ENCODE measurements around the gene IGBP1.
A peak's percentile ranks its signal among the peaks of the same experiment; 100 is the strongest.
"Not testable (repeated sequence)": the region's sequence is repeated elsewhere in the genome, so short reads cannot be mapped to it uniquely, and the experiment has no call there.

IGBP1 gene

DNA sequence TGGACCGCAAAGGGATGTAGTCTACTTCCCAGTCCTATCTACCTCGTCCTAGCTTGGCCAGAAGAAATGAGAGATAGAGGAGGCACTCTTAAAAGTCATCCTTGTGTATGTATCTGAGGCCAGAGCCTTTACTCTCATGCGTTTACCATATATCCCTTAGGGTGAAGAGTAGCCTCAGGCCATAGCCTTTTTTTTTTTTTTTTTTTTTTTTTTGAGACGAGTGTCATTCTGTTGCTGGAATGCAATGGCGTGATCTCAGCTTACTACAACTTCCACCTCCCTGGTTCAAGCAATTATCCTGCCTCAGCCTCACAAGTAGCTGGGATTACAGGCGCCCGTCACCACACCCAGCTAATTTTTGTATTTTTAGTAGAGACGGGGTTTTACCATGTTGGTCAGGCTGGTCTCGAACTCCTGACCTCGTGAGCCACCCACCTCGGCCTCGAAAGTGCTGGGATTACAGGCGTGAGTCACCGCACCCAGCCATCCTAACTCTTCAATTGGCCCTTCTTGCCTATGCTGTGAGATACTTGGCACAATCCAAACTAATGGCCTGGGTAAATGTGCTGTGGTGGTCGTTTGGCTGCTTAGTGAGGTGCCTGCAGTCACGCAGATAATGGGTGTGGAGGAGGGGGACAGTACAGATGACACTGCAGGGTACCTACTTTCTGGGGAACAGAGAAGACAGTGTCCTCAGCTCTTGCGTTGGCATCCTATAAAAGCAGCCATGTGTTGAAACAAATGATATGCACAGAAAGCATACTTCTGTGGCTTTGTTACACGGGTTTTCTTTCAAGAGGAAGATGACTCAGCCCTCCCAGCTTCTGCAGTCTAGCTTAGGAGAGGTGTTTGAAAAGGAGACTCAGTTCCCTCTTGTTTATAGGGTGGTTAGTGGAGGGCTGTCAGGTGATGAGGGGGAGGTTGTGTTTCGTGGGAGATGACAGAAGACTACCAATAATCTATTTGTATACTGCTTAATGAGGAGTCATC lies 33.6 kb downstream of the IGBP1 start:
- no peak overlapping the region for H3K4me3 ChIP-seq (ENCODE audit: low read depth, low read length)
- peak; percentile 49 for DNase-seq (ENCODE audit: low read depth)

GRCh38 chrX:70168238-70169188 lies 35.3 kb downstream of the IGBP1 start:
- peak; percentile 54 for DNase-seq (ENCODE audit: low read depth)

DNA sequence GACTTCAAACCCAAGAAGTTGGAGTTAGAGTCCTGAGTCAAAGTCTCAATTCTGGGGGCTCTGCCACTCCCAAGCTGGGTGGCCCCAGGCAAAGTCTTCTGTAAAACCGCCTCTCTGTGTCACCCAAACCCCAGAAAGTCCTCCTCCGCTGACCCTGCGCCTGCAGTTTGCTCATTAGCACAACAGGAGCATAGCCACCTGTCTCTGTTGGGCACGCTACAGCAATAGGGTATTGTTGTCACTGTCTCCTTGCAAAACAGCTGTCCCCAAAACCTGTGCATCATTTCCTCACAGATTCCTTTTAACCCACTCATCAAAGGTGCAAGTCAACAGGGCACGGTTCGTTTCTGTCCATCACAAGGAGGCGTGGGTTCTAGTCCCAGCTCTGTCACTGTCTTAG lies 36.0 kb downstream of the IGBP1 start:
- no peak for DNase-seq (ENCODE audit: low read depth)
- no peak overlapping the region for H3K4me3 ChIP-seq (ENCODE audit: low read depth, low read length)

More at GRCh38 chrX:70168238-70169188, 35.3 kb downstream of the IGBP1 start:
- H3K4me3 ChIP-seq (ENCODE audit: low read depth, low read length) = no peak overlapping the region

- no peak overlapping the region for H3K4me3 ChIP-seq (ENCODE audit: low read depth, low read length)
- DNase-seq (ENCODE audit: low read depth) = no peak
These were observed 38.4 kb downstream of the IGBP1 start for GRCh38 chrX:70171624-70172023.

- H3K4me3 ChIP-seq (ENCODE audit: low read depth, low read length) = no peak overlapping the region
- DNase-seq (ENCODE audit: low read depth) = peak; percentile 27
These were observed 39.0 kb downstream of the IGBP1 start for GRCh38 chrX:70172221-70172620.

- H3K4me3 ChIP-seq (ENCODE audit: low read depth, low read length) = no peak overlapping the region
- no peak for DNase-seq (ENCODE audit: low read depth)
These were observed 39.7 kb downstream of the IGBP1 start for GRCh38 chrX:70172964-70173363.

- H3K4me3 ChIP-seq (ENCODE audit: low read depth, low read length) = no peak overlapping the region
- no peak for DNase-seq (ENCODE audit: low read depth)
These were observed 41.5 kb downstream of the IGBP1 start for GRCh38 chrX:70174754-70175153.

DNA sequence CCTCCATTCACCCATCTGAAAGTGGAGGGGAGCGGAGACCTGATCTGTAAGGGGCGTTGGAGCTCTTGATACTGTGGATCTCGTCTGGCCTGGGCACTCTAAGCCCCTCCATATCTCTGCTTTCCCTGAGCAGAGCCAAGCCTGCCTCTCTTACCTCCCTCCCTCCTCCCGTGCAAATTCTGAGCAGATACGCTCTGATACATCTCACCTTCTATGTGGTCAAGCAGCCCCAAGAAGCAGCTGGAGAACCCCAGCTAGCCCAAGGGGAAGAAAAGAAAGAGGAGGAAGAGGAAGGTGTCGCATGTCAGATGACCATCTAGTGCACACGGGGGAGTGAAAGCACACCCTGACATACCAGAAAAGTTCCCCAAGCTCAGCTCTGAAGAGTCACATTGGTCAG lies 42.1 kb downstream of the IGBP1 start:
- DNase-seq (ENCODE audit: low read depth) = no peak

GRCh38 chrX:70176938-70177533 lies 43.8 kb downstream of the IGBP1 start, which contains the start of gene DGAT2L6:
Gene DGAT2L6, plus strand, starts transcription at chrX:70177483. Its CDS starts 100 bp downstream, at chrX:70177583.
- no peak for DNase-seq (ENCODE audit: low read depth)
- H3K4me3 ChIP-seq (ENCODE audit: low read depth, low read length) = no peak within 1 kb of the TSS

More for the DNA sequence above, 42.1 kb downstream of the IGBP1 start:
- H3K4me3 ChIP-seq (ENCODE audit: low read depth, low read length) = no peak overlapping the region

DNA sequence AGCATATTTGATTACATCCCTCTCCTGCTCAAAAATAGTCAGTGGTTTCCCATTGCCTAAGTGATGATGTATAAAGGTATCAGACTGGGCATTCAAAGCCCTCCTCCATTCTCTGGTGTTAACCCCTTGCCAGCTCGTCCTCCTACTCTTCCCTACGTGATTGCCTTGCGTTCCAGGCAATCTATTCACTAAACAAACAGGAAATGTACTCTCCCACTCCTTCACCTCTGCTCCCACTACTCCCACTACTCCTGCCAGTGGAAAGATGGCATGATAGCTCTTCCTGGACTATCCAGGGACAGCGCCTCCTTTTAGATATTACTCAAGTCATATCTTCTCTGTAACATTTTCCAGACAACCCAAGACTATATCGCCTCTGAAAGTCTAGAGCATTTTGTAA lies 49.8 kb downstream of the IGBP1 start:
- no peak overlapping the region for H3K4me3 ChIP-seq (ENCODE audit: low read depth, low read length)
- DNase-seq (ENCODE audit: low read depth) = no peak

DNA sequence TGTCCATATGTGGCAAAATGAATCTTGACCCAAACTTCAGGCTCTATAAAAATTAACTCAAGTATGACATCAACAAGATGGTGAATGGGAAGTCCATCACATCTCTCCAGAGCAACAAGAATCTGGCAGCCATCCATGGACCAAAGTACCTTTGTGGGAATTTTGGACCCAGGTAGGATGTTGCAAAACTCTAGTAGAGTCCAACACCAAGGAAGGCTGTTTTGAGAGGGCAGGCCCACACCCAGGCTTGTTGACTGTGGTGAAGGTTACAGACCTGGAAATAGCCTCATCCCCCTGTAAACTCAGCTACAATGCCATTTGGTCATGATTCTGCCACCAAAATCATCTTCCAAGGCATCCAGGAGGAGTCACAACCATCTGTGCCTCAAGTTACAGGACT lies 57.0 kb downstream of the IGBP1 start:
- no peak overlapping the region for H3K4me3 ChIP-seq (ENCODE audit: low read depth, low read length)
- no peak for DNase-seq (ENCODE audit: low read depth)

DNA sequence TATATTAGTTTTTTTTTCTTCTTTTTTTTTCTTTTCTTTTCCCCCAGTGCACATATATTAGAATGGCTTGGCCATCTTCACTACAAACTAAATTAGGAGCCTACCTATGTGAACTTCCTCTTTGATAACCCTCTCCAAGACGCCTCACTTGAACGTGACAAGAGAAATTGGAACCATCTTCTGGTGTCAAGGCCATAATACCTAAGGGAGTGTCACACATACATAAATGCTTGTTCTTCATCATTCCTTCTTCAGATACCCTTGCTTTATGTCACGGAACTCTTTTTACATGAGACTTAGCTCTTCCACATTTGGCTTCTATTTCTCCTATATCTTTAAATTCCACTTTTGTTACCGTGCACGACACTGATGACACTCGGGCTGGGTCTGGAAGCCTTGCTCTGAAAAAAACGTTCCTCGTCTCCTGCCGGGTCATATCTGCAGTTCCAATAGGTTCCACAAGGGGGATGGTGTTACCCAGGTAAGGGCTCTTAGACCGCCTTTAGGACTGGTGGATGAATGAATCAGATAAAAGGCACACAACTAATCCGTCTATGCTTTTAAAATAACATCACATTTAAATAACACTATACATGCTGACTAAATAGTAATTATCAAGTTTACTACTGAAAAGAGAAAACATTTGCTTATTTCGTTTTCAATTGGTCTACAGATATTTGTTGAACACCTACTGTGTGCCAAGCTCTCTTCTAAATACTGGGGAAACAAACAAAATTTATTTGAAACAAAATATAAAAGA lies 63.9 kb downstream of the IGBP1 start:
- no peak for DNase-seq (ENCODE audit: low read depth)
- H3K4me3 ChIP-seq (ENCODE audit: low read depth, low read length) = no peak overlapping the region

DNA sequence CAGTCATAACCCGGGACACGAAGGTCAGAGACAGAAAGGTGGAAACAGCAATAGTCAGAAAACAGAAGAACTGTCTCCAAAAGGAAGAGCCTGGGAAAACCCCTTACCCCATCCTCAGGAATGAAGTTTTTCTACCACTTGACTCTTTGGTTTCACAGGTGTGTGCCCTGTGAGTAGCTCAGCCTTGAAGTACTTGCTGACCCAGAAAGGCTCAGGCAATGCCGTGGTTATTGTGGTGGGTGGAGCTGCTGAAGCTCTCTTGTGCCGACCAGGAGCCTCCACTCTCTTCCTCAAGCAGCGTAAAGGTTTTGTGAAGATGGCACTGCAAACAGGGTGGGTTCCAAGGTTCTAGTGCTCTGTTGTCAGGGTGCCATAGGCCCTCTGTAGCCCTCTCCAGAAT lies 68.5 kb downstream of the IGBP1 start:
- no peak overlapping the region for H3K4me3 ChIP-seq (ENCODE audit: low read depth, low read length)
- no peak for DNase-seq (ENCODE audit: low read depth)

- no peak overlapping the region for H3K4me3 ChIP-seq (ENCODE audit: low read depth, low read length)
- no peak for DNase-seq (ENCODE audit: low read depth)
These were observed 75.2 kb downstream of the IGBP1 start for GRCh38 chrX:70208479-70208878.

DNA sequence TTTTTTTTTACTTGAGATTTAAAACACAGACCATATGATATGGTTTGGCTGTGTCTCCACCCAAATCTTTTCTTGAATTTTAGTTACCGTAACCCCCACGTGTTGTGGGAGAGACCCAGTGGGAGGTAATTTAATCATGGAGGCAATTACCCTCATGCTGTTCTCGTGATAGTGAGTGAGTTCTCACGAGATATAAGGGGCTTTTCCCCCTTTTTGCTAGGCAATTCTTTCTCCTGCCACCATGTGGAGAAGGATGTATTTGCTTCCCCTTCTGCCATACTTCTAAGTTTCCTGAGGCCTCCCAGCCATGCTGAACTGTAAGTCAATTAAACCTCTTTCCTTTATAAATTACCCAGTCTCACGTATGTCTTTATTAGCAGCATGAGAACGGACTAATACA lies 76.3 kb downstream of the IGBP1 start:
- H3K4me3 ChIP-seq (ENCODE audit: low read depth, low read length); DNase-seq (ENCODE audit: low read depth): not testable (repeated sequence)
